ENCODE results near the gene SCN1B.

GRCh38 chr19:35059799-35060091 is 29.5 kb downstream of the SCN1B start:
- no peak for TF ChIP-seq CHD4 (IDR thresholded peaks at IDR 0.05)
- TF ChIP-seq CTCF (IDR thresholded peaks at IDR 0.05 in 2 of 3, conservative IDR thresholded peaks at IDR 0.05 in 1 of 3; ENCODE audit: control insufficient read depth in 2 of 3, extremely low read depth in 1 of 3, insufficient read depth in 1 of 3, low read depth in 3 of 3, low read length in 3 of 3) = no peak
- no peak for TF ChIP-seq EZH2 (IDR thresholded peaks at IDR 0.05; ENCODE audit: borderline replicate concordance, control insufficient read depth, low read depth, low read length)
- TF ChIP-seq RAD21 (IDR thresholded peaks at IDR 0.05; ENCODE audit: insufficient read depth, low read depth, low read length) = no peak
